Neural progenitor cell (in vitro differentiated cells): ENCODE data around the gene ARFGAP1. TPM values are rescaled to one million over a fixed set of nuclear protein-coding genes. Genes with fewer than 3 reads are reported as not detected.
A peak's percentile ranks its signal among the peaks of the same experiment; 100 is the strongest.

ENCODE experiments used
- DNase-seq: peaks from one replicate; pipeline ENCODE4 v3.0.0-alpha.2; 2016; ENCODE audit warnings: low spot score
- H2AFZ ChIP-seq: fragments of 200-600 bp; sonication (generic); replicated peaks from 2 replicates; pipeline ENCODE4 v1.6.1; 2016; ENCODE audit warnings: antibody characterized with exemption
- H3F3A ChIP-seq: fragments of 200-600 bp; sonication (generic); 2 replicates; pipeline ENCODE4 v1.6.1; 2016; ENCODE audit warnings: antibody characterized with exemption, low read depth
- H3K27ac ChIP-seq: fragments of 200-600 bp; sonication (generic); 2 replicates; pipeline ENCODE4 v1.5.1; 2016; ENCODE audit warnings: mild to moderate bottlenecking
- H3K27me3 ChIP-seq: fragments of 200-600 bp; sonication (generic); 2 replicates; pipeline ENCODE4 v1.6.1; 2016; ENCODE audit warnings: mild to moderate bottlenecking, moderate library complexity
- H3K36me3 ChIP-seq: fragments of 200-600 bp; sonication (generic); 2 replicates; pipeline ENCODE4 v1.5.1; 2016
- H3K4me1 ChIP-seq: fragments of 200-600 bp; sonication (generic); 2 replicates; pipeline ENCODE4 v1.6.1; 2016; ENCODE audit warnings: mixed run types
- H3K4me2 ChIP-seq: fragments of 200-600 bp; sonication (generic); 2 replicates; pipeline ENCODE4 v1.6.1; 2016
- H3K4me3 ChIP-seq: fragments of 200-600 bp; sonication (generic); 2 replicates; pipeline ENCODE4 v1.5.1; 2016
- H3K79me2 ChIP-seq: fragments of 200-600 bp; sonication (generic); 2 replicates; pipeline ENCODE4 v1.6.1; 2016; ENCODE audit warnings: low read depth
- H3K9ac ChIP-seq: fragments of 200-600 bp; sonication (generic); 2 replicates; pipeline ENCODE4 v1.6.1; 2016
- H3K9me3 ChIP-seq: fragments of 200-600 bp; sonication (generic); 2 replicates; pipeline ENCODE4 v1.5.1; 2016; ENCODE audit warnings: low read depth
- H4K20me1 ChIP-seq: fragments of 200-600 bp; sonication (generic); 2 replicates; pipeline ENCODE4 v1.6.1; 2016; ENCODE audit warnings: low read depth
- H3K27ac Mint-ChIP-seq: 3 replicates; pipeline ENCODE4 v1.8.0; 2021; ENCODE audit warnings: mixed read lengths
- H3K27me3 Mint-ChIP-seq: 2 replicates; pipeline ENCODE4 v1.8.0; 2022; ENCODE audit warnings: low read depth, mild to moderate bottlenecking, inconsistent platforms, moderate library complexity, mixed read lengths; ENCODE audit not compliant: insufficient read depth
- H3K36me3 Mint-ChIP-seq: 3 replicates; pipeline ENCODE4 v1.8.0; 2021; ENCODE audit warnings: mixed read lengths
- H3K4me1 Mint-ChIP-seq: 3 replicates; pipeline ENCODE4 v1.8.0; 2021; ENCODE audit warnings: mixed read lengths
- H3K4me3 Mint-ChIP-seq: 3 replicates; pipeline ENCODE4 v1.8.0; 2021; ENCODE audit warnings: mild to moderate bottlenecking, moderate library complexity, mixed read lengths
- H3K9me3 Mint-ChIP-seq: 3 replicates; pipeline ENCODE4 v1.8.0; 2020; ENCODE audit warnings: mixed read lengths
- EZH2 ChIP-seq: fragments of 200-600 bp; sonication (generic); IDR thresholded peaks from 2 replicates; pipeline ENCODE4 v1.6.1; 2017; ENCODE audit warnings: antibody characterized with exemption, mild to moderate bottlenecking, moderate library complexity
- EZH2phosphoT487 ChIP-seq: fragments of 200-600 bp; sonication (generic); IDR thresholded peaks from 2 replicates; pipeline ENCODE4 v1.6.1; 2017; ENCODE audit warnings: antibody characterized with exemption
- total RNA-seq: library from RNA; depleted of rRNA; stranded (reverse); fragments of >200 nt; gene quantifications from 2 replicates; pipeline ENCODE4 v1.2.3, GENCODE V29; 2015; ENCODE audit warnings: low replicate concordance
- TF ChIP-seq, protein P1 (sequence below): fragments of 200-600 bp; sonication (generic); IDR thresholded peaks from 2 replicates; pipeline ENCODE4 v1.5.1; 2017; ENCODE audit warnings: antibody characterized with exemption, mild to moderate bottlenecking

ARFGAP1 gene
- total RNA-seq, 1 donor from 2014 or later = 43.7 TPM

DNA sequence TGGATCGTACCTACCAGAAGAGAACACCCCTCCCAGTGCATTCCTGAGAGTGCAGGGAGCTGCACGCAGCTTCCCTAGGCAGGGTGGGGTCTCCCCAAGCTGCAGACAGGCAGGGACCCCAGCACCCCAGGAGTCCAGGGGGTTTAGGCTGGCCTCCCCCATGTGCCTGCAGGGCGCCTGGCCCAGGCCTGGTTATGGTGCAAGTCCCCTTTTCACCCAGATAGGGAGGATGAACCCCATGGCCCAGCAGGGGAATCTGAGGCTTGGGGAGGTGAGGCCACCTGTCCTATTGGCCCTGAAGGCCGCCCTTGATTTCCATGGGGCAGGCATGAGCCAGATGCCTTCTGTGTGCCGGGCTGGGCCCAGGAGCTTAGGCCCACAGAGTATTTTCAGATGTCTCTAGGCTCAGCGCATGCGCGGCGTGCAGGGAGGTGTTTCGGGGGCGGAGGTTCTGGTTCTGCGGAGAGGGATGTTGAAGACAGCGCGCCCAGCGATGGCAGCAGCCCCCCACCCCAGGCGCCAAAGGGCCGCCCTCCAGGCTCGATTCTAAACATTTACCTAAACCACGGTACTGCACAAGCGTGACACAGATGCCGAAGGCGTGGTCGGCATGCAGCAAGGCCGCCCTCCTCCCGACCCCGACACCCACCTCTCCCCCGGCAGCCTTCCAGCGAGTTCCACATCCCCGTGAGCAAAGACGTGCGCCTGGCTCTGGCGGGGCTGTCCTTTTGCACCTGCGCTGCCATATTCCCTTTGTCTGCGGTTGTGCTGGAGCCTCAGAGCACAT is 49.7 kb downstream of the ARFGAP1 start:
- Histone ChIP-seq H3K79me2 (no peaks in the 10 kb centered on the region), H3K9ac (no peak overlapping the region), H3K4me2 (no peak overlapping the region), H3F3A (no peaks in the 10 kb centered on the region), H3K4me3 (no peak overlapping the region), H3K36me3 (no peaks in the 10 kb centered on the region), H3K27me3 (peaks cover 14% of the 10 kb centered on the region), H4K20me1 (no peaks in the 10 kb centered on the region), H3K9me3 (no peaks in the 10 kb centered on the region), H3K27ac (no peak overlapping the region), H2AFZ (no peak overlapping the region), H3K4me1 (no peaks in the 10 kb centered on the region)
- H3K4me3 Mint-ChIP-seq = no peak overlapping the region
- TF ChIP-seq, protein P1, sequence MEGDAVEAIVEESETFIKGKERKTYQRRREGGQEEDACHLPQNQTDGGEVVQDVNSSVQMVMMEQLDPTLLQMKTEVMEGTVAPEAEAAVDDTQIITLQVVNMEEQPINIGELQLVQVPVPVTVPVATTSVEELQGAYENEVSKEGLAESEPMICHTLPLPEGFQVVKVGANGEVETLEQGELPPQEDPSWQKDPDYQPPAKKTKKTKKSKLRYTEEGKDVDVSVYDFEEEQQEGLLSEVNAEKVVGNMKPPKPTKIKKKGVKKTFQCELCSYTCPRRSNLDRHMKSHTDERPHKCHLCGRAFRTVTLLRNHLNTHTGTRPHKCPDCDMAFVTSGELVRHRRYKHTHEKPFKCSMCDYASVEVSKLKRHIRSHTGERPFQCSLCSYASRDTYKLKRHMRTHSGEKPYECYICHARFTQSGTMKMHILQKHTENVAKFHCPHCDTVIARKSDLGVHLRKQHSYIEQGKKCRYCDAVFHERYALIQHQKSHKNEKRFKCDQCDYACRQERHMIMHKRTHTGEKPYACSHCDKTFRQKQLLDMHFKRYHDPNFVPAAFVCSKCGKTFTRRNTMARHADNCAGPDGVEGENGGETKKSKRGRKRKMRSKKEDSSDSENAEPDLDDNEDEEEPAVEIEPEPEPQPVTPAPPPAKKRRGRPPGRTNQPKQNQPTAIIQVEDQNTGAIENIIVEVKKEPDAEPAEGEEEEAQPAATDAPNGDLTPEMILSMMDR = no peak
- TF ChIP-seq EZH2 (no peak), EZH2phosphoT487 (no peak)
- no peak overlapping the region for H3K27ac Mint-ChIP-seq
- peaks cover 3% of the 10 kb centered on the region for H3K27me3 Mint-ChIP-seq
- no peaks in the 10 kb centered on the region for H3K9me3 Mint-ChIP-seq
- no peak for DNase-seq
- H3K4me1 Mint-ChIP-seq = peaks cover 19% of the 10 kb centered on the region
- H3K36me3 Mint-ChIP-seq = no peaks in the 10 kb centered on the region

DNA sequence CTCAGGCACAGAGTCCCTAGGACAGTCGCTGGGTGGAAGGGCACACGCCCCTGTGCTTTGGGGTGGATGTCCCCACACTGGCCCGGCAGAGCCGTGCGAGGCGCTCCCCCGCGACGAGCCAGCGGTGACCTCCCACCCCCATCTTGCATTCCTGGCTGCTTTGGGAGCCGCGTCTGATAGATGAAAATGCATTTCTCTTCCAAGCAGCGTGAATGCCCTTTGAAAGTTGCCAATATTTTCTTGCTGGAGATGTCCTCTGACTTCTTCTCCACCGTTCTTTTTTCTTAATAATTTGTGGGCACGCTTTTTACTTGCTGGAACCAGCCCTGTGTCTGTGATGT is 50.3 kb downstream of the ARFGAP1 start:
- peaks cover 19% of the 10 kb centered on the region for H3K4me1 Mint-ChIP-seq
- peaks cover 4% of the 10 kb centered on the region for H3K27me3 Mint-ChIP-seq
- no peaks in the 10 kb centered on the region for H3K36me3 Mint-ChIP-seq
- Histone ChIP-seq H3K9ac (no peak overlapping the region), H3K27ac (no peak overlapping the region), H3K4me2 (no peak overlapping the region), H3K27me3 (peaks cover 14% of the 10 kb centered on the region), H3K36me3 (no peaks in the 10 kb centered on the region), H3K79me2 (no peaks in the 10 kb centered on the region), H4K20me1 (no peaks in the 10 kb centered on the region), H2AFZ (no peak overlapping the region), H3F3A (no peaks in the 10 kb centered on the region), H3K4me3 (no peak overlapping the region), H3K9me3 (no peaks in the 10 kb centered on the region), H3K4me1 (no peaks in the 10 kb centered on the region)
- DNase-seq = no peak
- peak overlapping the region; percentile 6 for H3K27ac Mint-ChIP-seq
- H3K9me3 Mint-ChIP-seq = no peaks in the 10 kb centered on the region
- peak overlapping the region; percentile 2 for H3K4me3 Mint-ChIP-seq
- no peak for TF ChIP-seq EZH2phosphoT487

DNA sequence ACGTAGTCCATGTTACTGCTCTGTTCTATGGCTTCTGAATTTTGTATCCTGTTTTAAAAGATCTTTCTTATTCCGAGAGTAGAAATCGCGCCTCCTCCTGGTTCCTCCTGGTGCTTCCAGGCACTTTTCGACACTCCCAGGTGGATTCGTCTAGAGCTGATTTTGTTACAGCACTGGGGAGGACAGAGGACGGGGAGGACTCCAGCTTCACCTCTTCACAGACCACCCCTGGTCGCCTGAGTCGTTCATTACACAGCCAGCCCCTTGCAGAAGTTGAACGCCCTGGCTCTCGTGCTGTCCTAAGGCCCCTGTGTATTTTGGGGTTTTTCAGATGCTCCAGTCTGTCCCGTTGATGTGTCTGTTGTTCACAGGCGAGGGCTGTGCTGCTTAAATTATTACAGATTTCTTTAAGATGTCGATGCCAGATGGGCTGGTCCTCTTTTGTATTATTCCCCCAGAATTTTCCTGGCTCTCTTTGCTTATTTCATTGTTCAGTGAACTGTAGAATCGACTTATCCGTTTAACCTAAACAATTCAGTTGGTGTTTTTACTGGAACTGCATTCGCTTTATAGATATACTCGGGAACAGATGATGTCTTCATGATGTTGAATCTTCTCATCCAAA is 50.9 kb downstream of the ARFGAP1 start:
- Histone ChIP-seq H2AFZ (no peak overlapping the region), H3K4me2 (no peak overlapping the region), H3K36me3 (no peaks in the 10 kb centered on the region), H3K4me3 (no peak overlapping the region), H3K9me3 (no peaks in the 10 kb centered on the region), H3K27ac (no peak overlapping the region), H3F3A (no peaks in the 10 kb centered on the region), H3K9ac (no peak overlapping the region), H3K4me1 (no peaks in the 10 kb centered on the region), H4K20me1 (no peaks in the 10 kb centered on the region), H3K27me3 (peaks cover 14% of the 10 kb centered on the region), H3K79me2 (no peaks in the 10 kb centered on the region)
- no peak for TF ChIP-seq EZH2
- TF ChIP-seq, protein P1 = peak; percentile 18
- Mint-ChIP-seq H3K27ac (peak overlapping the region; percentile 6), H3K36me3 (no peaks in the 10 kb centered on the region), H3K9me3 (no peaks in the 10 kb centered on the region), H3K4me1 (peaks cover 19% of the 10 kb centered on the region), H3K4me3 (peak overlapping the region; percentile 2), H3K27me3 (peaks cover 4% of the 10 kb centered on the region)
- DNase-seq = no peak

DNA sequence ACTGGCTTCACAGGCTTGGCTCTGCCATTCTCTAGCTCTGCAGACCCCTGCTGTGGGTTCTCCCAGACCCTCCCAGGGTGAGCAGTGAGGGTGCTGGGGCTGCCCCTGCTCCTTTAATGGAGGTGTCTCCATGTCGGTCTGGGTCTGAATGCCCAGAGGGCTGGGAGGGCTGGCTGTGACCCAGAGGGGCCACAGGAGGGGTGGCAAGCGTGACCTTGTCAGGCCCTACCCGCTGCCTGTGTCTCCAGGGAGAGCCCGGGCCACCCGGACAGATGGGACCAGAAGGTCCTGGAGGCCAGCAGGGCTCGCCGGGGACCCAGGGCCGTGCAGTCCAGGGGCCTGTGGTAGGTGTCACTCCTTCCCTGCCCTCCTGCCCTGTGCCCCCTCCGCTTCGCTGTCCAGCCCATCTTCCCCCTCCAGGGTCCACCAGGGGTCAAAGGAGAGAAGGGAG is 52.4 kb downstream of the ARFGAP1 start:
- Histone ChIP-seq H3K27ac (no peak overlapping the region), H3K4me1 (no peaks in the 10 kb centered on the region), H3K9ac (no peak overlapping the region), H3F3A (no peaks in the 10 kb centered on the region), H3K9me3 (no peaks in the 10 kb centered on the region), H2AFZ (no peak overlapping the region), H3K79me2 (no peaks in the 10 kb centered on the region), H3K27me3 (peaks cover 14% of the 10 kb centered on the region), H3K36me3 (no peaks in the 10 kb centered on the region), H4K20me1 (no peaks in the 10 kb centered on the region), H3K4me3 (no peak overlapping the region), H3K4me2 (no peak overlapping the region)
- H3K9me3 Mint-ChIP-seq = no peaks in the 10 kb centered on the region
- H3K27ac Mint-ChIP-seq = no peak overlapping the region
- no peak for DNase-seq
- H3K4me1 Mint-ChIP-seq = peaks cover 19% of the 10 kb centered on the region
- H3K4me3 Mint-ChIP-seq = no peak overlapping the region
- TF ChIP-seq, protein P1 = no peak
- no peak for TF ChIP-seq EZH2
- TF ChIP-seq EZH2phosphoT487 = no peak
- no peaks in the 10 kb centered on the region for H3K36me3 Mint-ChIP-seq
- H3K27me3 Mint-ChIP-seq = peaks cover 4% of the 10 kb centered on the region
